Measurements from ENCODE around the gene KRT74.

Gene KRT74
- 0 to 2.0 (median 0) reads per million in 17 experiments for total RNA-seq

- no peak for DNase-seq
Measured at GRCh38 chr12:52573743-52574142, at the start of gene KRT74. TSS of gene KRT74 (minus strand) at chr12:52573843. CDS start at chr12:52573777, 66 bp downstream.

DNA sequence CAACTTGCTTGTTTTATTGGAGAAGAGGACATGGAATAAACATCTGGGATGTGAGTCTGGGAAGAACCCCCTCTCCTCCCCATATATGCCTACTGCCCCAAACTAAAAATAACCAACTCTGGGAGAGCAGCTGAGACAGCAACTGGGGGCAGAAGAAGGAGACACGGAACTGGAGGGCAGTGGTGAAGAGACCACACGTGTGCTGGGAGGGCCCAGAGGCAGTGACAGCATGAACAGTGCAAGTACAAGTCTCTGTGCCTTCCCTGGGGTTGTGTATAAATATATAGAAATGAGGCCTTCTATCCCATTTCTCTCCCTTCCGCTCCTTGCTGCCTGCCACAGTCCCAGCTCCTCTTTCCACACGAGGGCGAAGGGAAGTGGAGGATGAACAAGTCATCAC is 48.7 kb upstream of the KRT74 start:
- no peak for DNase-seq

- DNase-seq = no peak
Measured at GRCh38 chr12:52618866-52619265, 45.2 kb upstream of the KRT74 start.

DNA sequence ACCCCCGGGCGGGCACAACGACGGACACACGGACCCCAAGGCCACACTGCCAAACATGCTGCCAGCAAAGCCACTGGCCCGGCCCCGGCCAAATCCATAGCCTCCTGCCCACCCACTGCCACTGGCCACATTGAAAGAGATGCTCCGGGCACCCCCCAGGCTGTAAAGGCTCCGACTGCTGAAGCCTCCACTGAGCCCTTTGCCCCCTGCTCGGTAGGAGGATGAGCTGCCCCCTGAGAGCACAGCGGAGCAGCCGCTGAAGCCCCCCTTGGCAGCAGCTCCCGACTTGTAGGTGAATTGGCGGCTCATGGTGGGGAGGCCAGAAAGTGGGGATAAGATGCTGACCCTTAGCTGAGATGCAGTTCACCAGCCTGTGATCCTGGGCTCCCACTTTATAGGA is 44.6 kb upstream of the KRT74 start, which contains the start of gene KRT73:
TSS of gene KRT73 (minus strand) at position 344 of the 400 bp plus-strand sequence. CDS start at position 309, 35 bp downstream.
- no peak for DNase-seq

DNA sequence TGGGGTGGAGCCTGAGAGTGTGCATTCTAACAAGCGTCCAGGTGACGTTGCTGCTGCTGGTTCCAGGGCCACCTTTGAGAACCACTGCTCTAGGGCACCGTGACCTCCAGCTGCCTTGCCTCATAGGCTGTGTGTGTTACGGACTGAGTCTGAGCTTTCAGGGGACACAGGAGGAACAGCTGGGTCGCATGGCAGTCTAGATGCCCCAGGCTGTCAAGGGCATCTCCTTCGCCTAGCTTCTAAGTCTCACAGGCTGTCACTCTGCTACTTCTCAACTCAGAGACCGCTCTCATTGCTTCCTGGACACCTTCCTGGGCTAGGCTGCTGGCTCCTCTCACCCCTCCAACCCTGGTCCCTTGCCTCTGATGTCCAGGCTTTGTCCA is 43.8 kb upstream of the KRT74 start:
- DNase-seq = no peak

- no peak for DNase-seq
Measured at GRCh38 chr12:52616680-52617402, 43.2 kb upstream of the KRT74 start.

DNA sequence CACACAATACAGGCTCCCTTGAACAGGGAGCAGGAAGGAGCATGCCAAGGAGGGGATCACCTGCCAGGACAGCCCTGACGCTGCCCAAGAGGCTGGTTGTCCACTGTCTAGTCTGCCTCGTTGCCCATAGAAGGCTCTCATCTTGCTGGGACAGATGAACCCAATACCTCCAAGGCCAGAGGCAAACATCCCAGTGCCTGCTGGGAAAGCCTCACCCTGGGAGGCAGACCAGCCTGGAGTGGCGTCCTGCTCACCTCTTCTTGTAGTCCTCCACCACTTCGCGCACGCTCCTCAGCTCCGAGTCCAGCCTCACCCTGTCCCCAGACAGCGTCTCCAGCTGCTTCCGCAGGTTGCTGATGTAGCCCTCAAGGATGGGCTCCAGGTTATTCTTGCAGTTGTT is 42.3 kb upstream of the KRT74 start:
- DNase-seq = no peak

DNA sequence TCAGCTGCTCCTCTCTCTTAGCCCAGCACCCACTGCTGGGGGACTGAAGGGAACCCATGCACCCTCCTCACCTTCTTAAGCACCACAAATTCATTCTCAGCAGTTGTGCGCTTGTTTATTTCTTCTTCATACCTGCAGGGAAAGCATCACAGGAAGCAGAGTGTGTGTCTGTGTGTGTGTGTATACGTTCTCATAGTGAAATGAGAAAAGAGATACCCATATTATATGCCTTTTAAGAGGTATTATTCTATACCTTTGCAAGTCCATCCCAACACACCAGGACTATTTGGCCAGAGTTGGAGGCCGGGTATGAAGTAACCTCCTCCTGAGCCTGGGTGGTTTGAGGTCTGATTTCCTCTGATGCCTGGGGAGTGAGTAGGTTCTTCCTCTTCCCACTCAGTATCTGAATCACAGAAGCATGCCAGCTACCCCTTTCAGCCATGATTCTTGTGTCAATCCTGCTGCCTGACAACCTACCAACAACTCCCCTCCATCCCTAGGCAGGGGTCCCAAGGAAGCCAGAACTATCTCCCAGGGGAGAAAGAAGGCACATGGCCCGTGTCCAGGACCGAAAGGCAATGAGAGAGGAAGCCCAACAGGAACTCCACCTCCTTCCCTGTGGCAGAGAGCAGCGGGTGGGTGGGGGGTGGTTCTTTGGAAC is 41.7 kb upstream of the KRT74 start:
- peak; percentile 60 to 80 (median 77) for DNase-seq

DNA sequence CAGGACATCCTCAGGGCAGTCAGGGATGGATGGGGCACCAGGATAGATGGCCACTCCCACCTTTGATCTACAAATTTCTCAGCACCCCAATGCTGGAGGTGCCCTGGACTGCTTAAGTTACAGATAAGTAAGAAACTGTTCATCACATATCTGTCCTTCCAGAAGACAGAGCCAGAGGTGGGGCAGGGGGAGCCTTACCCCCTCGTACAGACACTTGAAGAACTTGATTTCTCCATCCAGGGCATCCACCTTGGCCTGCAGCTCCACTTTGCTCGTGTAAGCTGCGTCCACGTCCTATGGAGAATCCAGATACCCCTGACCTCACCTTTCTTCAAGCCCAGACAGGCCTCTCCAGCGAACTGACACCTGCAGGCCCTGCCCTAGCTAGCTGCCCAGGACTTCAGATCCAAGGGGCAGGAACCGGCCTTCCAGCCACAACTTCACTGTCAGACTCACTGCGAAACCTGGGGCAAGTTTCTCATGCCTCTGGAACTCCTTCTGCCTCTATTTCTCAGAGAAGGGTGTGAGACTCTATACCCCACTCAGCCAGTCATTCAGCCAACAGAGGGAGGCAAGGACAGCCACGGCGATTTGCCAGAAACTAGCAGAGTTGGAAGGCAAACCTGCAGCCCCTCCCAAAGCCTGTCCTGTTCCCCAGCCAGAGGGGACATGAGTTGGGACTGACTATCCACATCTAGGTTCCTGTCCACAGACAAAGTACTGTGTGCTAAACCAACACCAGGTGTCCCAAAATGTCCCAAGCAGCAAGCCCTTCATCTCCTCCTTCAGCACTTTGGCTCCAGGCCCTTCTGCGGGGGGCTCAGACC is 41.0 kb upstream of the KRT74 start:
- DNase-seq = no peak

DNA sequence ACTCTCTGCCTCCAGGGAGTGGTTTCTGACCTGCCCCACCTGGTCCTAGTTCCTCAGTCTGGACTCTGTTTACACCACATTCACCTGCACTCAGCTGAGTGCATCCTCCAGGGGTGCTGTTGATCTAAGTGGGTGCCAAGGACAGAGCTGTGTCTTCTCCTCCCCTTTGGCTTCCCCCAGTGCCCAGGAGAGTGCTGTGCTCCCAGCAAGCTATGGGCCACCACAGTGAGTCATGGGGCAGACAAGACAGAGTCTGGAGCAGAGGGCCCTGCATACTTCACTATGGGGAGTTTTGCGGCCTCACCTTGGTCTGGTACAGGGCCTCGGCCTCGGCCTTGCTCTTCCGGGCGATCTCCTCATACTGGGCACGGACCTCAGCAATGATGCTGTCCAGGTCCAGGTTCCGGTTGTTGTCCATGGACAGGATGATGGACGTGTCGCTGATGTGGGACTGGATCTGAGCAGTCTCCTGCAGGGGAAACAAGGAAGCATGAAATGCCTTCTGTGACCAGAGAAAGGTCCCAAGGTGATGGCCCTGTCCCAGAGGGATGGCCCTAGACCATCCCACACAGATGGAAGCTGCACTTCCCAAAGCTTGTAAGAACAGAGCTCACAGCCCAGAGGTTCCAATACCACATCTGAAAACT is 39.9 kb upstream of the KRT74 start:
- no peak for DNase-seq

- DNase-seq = peak in 2 of 4 experiments; percentile 9 to 17
Measured at GRCh38 chr12:52612431-52613383, 39.1 kb upstream of the KRT74 start.

- DNase-seq = no peak
Measured at GRCh38 chr12:52611080-52611468, 37.4 kb upstream of the KRT74 start.

DNA sequence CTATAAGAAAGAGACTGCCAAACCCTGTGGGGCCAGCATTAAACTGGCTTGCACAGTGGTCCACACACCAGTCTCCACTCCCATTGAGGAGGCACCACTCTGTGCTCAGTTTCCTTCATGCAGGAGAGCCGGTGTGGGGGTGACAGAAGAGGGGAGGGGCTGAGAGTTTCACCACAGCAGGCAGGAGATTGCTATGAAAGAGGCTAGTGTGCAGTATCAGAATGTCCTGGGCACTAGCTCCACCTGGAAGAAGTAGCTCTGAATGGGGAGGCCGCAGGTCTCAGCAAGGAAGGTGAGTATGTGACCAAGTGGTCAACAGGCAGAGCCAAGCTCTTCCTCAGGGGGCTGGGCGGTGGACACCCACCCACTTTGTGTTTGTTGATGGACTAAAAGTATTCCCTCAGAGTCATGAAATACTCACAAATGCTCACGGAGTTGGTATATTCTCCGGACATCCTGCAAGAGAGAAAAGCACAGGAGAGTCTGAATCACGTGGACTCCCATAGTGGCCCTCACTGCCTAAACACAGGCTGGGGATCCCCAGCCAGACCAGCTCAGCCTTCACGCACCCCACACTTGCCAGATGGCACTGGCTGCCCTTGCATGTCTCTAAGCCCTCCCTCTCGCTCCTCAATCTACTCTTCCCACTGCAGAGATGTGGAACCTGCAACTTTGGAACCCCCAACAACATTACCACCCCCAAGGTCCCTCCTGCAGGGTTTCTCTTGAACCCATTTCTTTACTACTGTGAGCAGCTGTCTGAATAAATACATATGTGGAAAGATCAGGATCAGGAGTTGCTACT is 35.4 kb upstream of the KRT74 start:
- no peak for DNase-seq

- no peak for DNase-seq
Measured at GRCh38 chr12:52608161-52608560, 34.5 kb upstream of the KRT74 start.

- no peak for DNase-seq
Measured at GRCh38 chr12:52607314-52607713, 33.7 kb upstream of the KRT74 start.

GRCh38 chr12:52606581-52607218 is 33.1 kb upstream of the KRT74 start:
- no peak for DNase-seq

DNA sequence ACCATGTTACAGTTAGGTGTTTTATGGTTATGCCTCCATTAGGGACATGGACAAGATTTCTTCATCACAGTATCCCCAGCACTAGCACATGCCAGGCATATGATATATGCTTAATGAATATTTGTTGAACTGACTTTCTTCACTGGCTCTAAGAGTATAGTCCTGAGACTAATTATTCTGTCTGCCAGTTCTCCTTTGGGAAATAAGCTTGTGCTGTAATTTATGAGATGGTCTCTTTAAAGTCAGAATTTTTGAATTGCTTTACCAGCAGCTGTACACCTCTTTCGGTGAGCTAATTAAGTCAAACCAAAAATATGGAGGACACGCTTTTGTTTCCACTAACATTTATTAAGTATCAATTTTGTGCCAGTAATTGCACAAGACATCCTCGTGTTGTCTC is 32.5 kb upstream of the KRT74 start:
- no peak for DNase-seq

GRCh38 chr12:52605542-52605941 is 31.9 kb upstream of the KRT74 start:
- DNase-seq = no peak

GRCh38 chr12:52604859-52605258 is 31.2 kb upstream of the KRT74 start:
- DNase-seq = no peak

- no peak for DNase-seq
Measured at GRCh38 chr12:52603314-52603713, 29.7 kb upstream of the KRT74 start.

Data from suppressor macrophage (primary cell).